Measurements from ENCODE around the gene COQ8A.

GRCh38 chr1:226973371-226973897 is 33.3 kb downstream of the COQ8A start:
- TF ChIP-seq, protein P1, sequence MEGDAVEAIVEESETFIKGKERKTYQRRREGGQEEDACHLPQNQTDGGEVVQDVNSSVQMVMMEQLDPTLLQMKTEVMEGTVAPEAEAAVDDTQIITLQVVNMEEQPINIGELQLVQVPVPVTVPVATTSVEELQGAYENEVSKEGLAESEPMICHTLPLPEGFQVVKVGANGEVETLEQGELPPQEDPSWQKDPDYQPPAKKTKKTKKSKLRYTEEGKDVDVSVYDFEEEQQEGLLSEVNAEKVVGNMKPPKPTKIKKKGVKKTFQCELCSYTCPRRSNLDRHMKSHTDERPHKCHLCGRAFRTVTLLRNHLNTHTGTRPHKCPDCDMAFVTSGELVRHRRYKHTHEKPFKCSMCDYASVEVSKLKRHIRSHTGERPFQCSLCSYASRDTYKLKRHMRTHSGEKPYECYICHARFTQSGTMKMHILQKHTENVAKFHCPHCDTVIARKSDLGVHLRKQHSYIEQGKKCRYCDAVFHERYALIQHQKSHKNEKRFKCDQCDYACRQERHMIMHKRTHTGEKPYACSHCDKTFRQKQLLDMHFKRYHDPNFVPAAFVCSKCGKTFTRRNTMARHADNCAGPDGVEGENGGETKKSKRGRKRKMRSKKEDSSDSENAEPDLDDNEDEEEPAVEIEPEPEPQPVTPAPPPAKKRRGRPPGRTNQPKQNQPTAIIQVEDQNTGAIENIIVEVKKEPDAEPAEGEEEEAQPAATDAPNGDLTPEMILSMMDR (IDR thresholded peaks at IDR 0.05): no peak
- TF ChIP-seq POLR2A (IDR thresholded peaks at IDR 0.05): no peak
